Testis (tissue), 3 donors: ENCODE measurements around the gene COL3A1. TPM values are rescaled to one million over a fixed set of nuclear protein-coding genes. Genes with fewer than 3 reads are reported as not detected.

Experiments
- DNase-seq: peaks from one replicate; pipeline ENCODE4 v3.0.0-alpha.2; 2019
- H3K27ac ChIP-seq, 2 donors: fragments of 200-600 bp; sonication (generic); one replicate each; pipeline ENCODE4 v1.5.1; 2019
- H3K27me3 ChIP-seq: fragments of 200-600 bp; sonication (generic); one replicate; pipeline ENCODE4 v1.5.1; 2019
- H3K36me3 ChIP-seq: fragments of 200-600 bp; sonication (generic); one replicate; pipeline ENCODE4 v1.5.1; 2017; ENCODE audit warnings: low read depth; ENCODE audit errors: missing control alignments
- H3K4me1 ChIP-seq: fragments of 200-600 bp; sonication (generic); one replicate; pipeline ENCODE4 v1.5.1; 2019
- H3K4me3 ChIP-seq, 2 donors: fragments of 200-600 bp; sonication (generic); one replicate each; pipeline ENCODE4 v1.5.1; 2017 to 2019
- H3K9me3 ChIP-seq: fragments of 200-600 bp; sonication (generic); one replicate; pipeline ENCODE4 v1.5.1; 2017
- CTCF ChIP-seq, 3 experiments: fragments of 450-650 bp in 2 of 3; fragments of 200-600 bp in 1 of 3; sonication (generic) in 1 of 3; IDR thresholded peaks; one replicate each; pipeline ENCODE4 v1.5.1; 2016 to 2019; ENCODE audit warnings: antibody characterized with exemption in 3 of 3, mild to moderate bottlenecking in 2 of 3, moderate library complexity in 1 of 3
- POLR2A ChIP-seq: fragments of 450-650 bp; IDR thresholded peaks from one replicate; pipeline ENCODE4 v1.6.1; 2017; ENCODE audit warnings: antibody characterized with exemption, mild to moderate bottlenecking, moderate library complexity
- WGBS, 2 donors: methylation state at CpG; one replicate each; pipeline ENCODE4 v1.1.5; 2018; 5-methylcytosine and 5-hydroxymethylcytosine counted together
- intact Hi-C: fragments of 100-400 bp; cut with DNase I; formaldehyde crosslinking; loops from one replicate; pipeline ENCODE4 v1.15.1; 2023; ENCODE audit warnings: low total_unique reads
- polyA plus RNA-seq: library from polyadenylated mRNA; stranded (reverse); fragments of 350-450 nt; fragmentation: Illumina TruSeq; extraction: RNeasy Lipid Tissue Mini Kit (QIAGEN cat#74804); gene quantifications from one replicate; pipeline ENCODE4 v1.2.3, GENCODE V29; 2014; ENCODE audit warnings: low read depth, low replicate concordance; ENCODE audit not compliant: insufficient read depth
- total RNA-seq, 2 donors: library from RNA; depleted of rRNA; stranded (reverse); fragments of >200 nt; gene quantifications; one replicate each; pipeline ENCODE4 v1.2.3, GENCODE V29; 2016

COL3A1 gene
- total and polyA plus RNA-seq, 3 donors from 2014 or later = 31.3 to 589 (median 39.7) TPM

- no peak for DNase-seq
- TF ChIP-seq POLR2A (no peak), CTCF (IDR thresholded peaks at IDR 0.05) (peak in 1 of 3 experiments; percentile 38)
- intact Hi-C loops = no loop called here
- H3K9me3 ChIP-seq = no peaks in the 10 kb centered on the region
- H3K27me3 ChIP-seq = no peaks in the 10 kb centered on the region
- H3K36me3 ChIP-seq = no peaks in the 10 kb centered on the region
- H3K4me1 ChIP-seq = peaks cover 3% of the 10 kb centered on the region
- H3K27ac ChIP-seq = peak overlapping the region in 1 of 2 donors; percentile 60
- H3K4me3 ChIP-seq = no peak overlapping the region
Observed at GRCh38 chr2:188984065-188984491, 9.9 kb downstream of the COL3A1 start.

DNA sequence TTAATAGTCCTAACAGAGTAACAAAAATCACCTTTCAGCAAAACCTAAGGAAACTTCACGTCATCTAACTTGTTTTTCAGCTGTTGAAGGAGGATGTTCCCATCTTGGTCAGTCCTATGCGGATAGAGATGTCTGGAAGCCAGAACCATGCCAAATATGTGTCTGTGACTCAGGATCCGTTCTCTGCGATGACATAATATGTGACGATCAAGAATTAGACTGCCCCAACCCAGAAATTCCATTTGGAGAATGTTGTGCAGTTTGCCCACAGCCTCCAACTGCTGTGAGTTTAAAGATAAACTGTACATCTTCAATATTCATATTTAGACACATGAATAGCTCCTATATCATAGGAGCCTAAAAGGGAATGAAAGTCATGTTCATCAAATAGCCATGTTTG, 10.5 kb downstream of the COL3A1 start:
- H3K9me3 ChIP-seq = no peaks in the 10 kb centered on the region
- no peaks in the 10 kb centered on the region for H3K27me3 ChIP-seq
- intact Hi-C loops = no loop called here
- TF ChIP-seq CTCF (IDR thresholded peaks at IDR 0.05) (no peak), POLR2A (no peak)
- peaks cover 3% of the 10 kb centered on the region for H3K4me1 ChIP-seq
- H3K36me3 ChIP-seq = no peaks in the 10 kb centered on the region
- no peak overlapping the region for H3K4me3 ChIP-seq
- DNase-seq = no peak
- WGBS, 2 donors = 66 to 82% methylated on average over 5 of the region's 5 CpGs
- H3K27ac ChIP-seq = peak overlapping the region in 1 of 2 donors; percentile 60

- Histone ChIP-seq H3K4me3 (no peak overlapping the region), H3K4me1 (peaks cover 3% of the 10 kb centered on the region), H3K27ac (no peak overlapping the region), H3K27me3 (no peaks in the 10 kb centered on the region), H3K36me3 (no peaks in the 10 kb centered on the region), H3K9me3 (no peaks in the 10 kb centered on the region)
- DNase-seq = no peak
- intact Hi-C loops = no loop called here
- WGBS, 2 donors = 60 to 70% methylated on average over 4 of the region's 4 CpGs
- TF ChIP-seq POLR2A (no peak), CTCF (IDR thresholded peaks at IDR 0.05) (no peak)
Observed at GRCh38 chr2:188986839-188987238, 12.7 kb downstream of the COL3A1 start.

- H3K36me3 ChIP-seq = no peaks in the 10 kb centered on the region
Observed at GRCh38 chr2:188993247-188993646, 19.1 kb downstream of the COL3A1 start.

More at GRCh38 chr2:188993247-188993646, 19.1 kb downstream of the COL3A1 start:
- Histone ChIP-seq H3K4me3 (no peak overlapping the region), H3K9me3 (no peaks in the 10 kb centered on the region), H3K27ac (no peak overlapping the region), H3K4me1 (no peaks in the 10 kb centered on the region), H3K27me3 (no peaks in the 10 kb centered on the region)
- no peak for DNase-seq
- WGBS, 2 donors = 87 to 95% methylated on average over 1 of the region's 1 CpG
- TF ChIP-seq POLR2A (no peak), CTCF (IDR thresholded peaks at IDR 0.05) (no peak)
- intact Hi-C loops = no loop called here
